Activated T-cell treated with anti-CD3 and anti-CD28 coated beads, Interleukin-2, amount 50 U/mL, for 48 hours (primary cell): ENCODE results near the gene ARR3.
A peak's percentile ranks its signal among the peaks of the same experiment; 100 is the strongest.
"Not testable (repeated sequence)": the region's sequence is repeated elsewhere in the genome, so short reads cannot be mapped to it uniquely, and the experiment has no call there.

Source experiments
- DNase-seq, 2 experiments: peaks; one replicate each; pipeline ENCODE4 v3.0.0-alpha.2; 2020

Gene ARR3

DNA sequence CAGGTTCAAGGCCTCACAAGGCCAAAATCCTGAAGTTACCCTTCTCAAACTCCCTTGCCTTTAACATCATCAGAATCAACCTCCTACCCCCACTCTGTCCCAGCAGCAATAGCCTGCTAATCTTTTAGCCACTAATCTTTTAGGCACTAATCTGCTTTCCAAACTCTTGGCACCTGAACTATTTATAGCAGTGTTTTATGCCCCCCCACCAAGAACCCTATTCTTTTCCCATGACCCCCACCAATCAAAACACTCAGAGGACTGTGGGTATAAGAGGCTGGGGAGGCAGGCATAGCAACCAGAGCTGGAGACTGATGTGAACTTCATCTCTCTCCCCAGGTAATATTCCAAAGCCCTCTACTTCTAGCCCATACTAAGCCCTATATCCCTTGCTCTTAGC, at the start of gene ARR3:
TSS of gene ARR3 (plus strand) at position 301 of the 400 bp plus-strand sequence. CDS start 1,052 bp downstream, outside the sequence.
- no peak for DNase-seq

DNA sequence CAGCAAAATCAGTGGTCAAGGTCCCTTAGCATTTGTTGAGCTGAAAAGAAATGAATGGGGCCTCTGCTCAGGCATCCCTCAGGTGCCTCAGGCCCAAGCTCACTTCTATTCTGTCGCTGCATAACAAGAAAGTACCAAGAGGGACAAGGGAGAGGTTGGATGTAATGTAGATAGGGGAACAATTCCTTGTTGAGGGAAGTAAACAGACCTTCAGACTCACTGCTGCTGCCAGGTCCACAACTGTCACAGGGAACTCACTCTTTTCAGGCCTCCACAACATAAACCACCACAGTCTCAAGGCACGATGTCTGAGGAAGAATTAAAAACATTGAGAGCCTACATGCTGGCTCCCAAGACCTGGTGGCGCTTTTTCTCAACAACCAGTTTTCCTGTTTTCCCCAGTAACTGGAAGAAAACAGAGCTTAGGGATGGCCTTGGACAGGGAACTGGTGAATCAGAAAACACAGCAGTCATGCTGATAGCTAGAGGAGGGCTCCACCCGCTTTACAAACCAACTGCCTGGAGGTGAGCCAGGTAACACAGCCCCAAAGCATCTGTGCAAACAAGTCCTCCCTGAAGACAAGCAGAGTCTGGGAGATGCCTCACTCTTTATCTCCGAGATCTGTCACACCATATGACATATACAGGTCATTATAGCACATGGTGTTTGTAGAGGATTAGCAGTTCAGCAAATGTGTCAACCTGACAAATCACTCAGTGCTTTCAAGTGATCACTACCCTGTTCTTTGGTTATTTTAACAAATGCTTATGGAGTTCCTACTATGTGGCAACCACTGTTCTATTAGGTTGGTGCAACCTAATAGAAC, 48.0 kb upstream of the ARR3 start:
- no peak for DNase-seq

GRCh38 chrX:70226048-70226447, 42.1 kb upstream of the ARR3 start:
- no peak for DNase-seq

- DNase-seq, result no peak
Observed at GRCh38 chrX:70226687-70227086, 41.4 kb upstream of the ARR3 start.

DNA sequence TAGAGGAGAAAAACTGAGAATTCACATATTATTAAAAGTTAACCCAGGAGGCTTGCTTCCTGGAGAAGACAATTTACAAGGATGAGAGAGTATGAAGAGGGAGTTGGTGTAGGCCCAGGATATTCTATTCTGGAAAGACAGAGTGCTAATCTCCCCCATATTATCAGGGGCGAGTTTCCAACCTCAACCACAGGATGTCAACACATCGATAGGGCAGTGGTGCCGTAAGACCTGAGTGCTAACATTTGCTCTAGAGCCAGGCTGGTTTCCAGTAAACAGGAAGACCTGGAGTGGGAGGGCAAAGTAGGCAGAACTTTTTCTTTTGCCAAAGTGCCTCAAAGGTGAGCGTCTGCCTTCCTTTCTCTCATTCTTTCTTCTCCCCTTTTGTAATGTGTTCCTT, 36.5 kb upstream of the ARR3 start:
- DNase-seq, result no peak

- DNase-seq, result no peak
Observed at GRCh38 chrX:70234355-70234754, 33.8 kb upstream of the ARR3 start, which contains the start of gene AWAT1. TSS of gene AWAT1 (plus strand) at chrX:70234655. CDS start at chrX:70234696, 41 bp downstream.

- DNase-seq, result no peak
Observed at GRCh38 chrX:70240751-70241150, 27.4 kb upstream of the ARR3 start.

DNA sequence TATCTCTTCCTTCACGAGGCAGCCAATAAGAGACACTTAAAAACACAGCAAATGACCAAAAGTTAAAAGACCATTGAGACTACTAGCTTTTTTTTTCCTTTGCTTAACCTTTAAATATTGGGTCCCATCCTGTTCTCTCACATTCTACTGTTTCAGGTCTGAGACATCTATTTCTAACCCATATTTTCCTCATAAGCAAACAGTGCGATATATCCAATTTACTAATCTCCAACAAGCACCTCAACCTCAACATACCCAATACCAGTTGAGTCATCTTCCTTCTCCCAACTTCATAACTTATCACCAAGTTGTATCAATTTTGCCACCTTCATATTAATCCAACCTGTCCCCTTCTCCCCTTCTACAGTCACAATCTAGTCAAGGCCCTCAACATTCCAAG, 26.6 kb upstream of the ARR3 start:
- DNase-seq, result no peak

DNA sequence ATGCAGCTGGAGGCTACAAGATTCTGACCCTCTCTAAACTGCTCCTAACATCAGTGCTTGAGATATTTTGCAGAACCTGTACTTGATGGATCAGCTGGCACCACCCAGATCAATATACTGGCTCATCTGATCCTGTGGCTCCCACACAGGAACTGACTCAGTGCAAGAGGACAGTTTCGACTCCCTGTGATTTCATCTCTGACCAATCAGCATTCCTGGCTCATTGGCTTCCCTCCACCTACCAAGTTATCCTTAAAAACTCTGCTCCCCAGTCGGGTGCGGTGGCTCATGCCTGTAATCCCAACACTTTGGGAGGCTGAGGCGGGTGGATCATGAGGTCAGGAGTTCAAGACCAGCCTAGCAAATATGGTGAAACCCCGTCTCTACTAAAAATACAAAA, 24.5 kb upstream of the ARR3 start:
- DNase-seq, result not testable (repeated sequence)

- DNase-seq, result no peak
Observed at GRCh38 chrX:70244881-70245280, 23.3 kb upstream of the ARR3 start.

DNA sequence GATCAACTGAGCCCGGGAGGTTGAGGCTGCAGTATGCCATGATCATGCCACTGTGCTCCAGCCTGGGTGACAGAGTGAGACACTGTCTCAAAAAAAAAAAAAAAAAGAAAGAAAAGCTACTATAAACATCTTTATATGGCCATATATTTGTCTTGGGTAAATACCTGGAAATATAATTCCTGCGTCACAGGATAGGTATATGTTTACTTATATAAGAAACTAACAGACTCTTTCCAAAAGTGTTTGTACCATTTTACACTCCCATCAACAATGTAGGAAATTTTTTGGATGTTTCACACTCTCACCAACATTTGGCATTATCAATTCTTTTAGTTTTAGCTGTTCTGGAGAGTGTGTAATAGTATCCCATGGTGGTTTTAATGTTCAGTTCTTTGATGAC, 20.9 kb upstream of the ARR3 start:
- DNase-seq, result no peak

GRCh38 chrX:70252491-70252890, 15.6 kb upstream of the ARR3 start:
- no peak for DNase-seq

DNA sequence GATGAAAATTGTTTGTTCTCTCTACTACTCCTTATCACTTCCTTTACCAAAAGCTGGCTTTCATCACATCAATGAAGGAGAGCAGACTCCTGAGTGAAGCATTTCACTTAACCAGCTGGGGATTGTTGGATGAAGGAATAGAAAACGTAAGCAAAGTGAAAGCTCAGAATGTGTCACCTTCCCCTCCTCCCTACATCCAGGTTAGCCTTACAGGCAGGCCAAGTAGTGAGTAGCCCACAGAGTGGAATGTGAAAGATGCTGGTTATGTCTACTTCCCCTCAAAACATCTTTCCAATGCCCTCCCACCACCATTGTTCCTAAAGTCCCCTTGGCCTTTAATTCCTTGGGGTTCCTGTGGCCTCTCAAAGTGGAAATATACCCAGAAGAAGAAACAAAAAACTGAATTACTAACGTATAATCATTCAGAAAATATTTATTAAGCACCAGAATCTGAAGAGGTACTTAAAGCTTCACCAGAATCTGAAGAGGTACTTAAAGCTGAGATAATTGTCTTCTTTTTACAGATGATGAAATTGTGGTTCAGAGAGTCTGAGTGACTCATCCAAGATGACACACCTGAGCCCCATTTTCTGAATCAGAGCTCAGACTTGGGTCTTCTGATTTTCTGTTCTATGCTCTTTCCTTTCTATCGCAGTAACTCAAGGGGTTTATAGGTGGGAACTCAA, 14.6 kb upstream of the ARR3 start:
- DNase-seq, result no peak

DNA sequence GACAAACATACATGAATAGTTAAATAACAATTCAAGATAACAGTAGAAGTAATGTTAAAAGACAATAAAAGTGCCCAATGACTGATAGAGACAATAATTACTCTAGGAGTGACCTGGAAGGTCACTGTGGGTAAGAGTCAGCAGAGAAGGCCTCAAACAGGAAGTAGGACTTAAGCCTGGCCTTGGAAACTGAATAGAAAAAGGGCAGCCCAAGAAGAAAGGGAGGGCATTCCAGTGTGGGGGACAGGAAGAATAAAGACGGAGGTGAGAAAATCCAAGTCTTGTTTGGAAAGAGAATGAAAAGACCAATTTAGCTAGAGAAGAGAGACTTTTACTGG, 14.1 kb upstream of the ARR3 start:
- DNase-seq, result no peak

GRCh38 chrX:70254909-70255308, 13.2 kb upstream of the ARR3 start:
- no peak for DNase-seq

- no peak for DNase-seq
Observed at GRCh38 chrX:70255452-70255851, 12.7 kb upstream of the ARR3 start.

DNA sequence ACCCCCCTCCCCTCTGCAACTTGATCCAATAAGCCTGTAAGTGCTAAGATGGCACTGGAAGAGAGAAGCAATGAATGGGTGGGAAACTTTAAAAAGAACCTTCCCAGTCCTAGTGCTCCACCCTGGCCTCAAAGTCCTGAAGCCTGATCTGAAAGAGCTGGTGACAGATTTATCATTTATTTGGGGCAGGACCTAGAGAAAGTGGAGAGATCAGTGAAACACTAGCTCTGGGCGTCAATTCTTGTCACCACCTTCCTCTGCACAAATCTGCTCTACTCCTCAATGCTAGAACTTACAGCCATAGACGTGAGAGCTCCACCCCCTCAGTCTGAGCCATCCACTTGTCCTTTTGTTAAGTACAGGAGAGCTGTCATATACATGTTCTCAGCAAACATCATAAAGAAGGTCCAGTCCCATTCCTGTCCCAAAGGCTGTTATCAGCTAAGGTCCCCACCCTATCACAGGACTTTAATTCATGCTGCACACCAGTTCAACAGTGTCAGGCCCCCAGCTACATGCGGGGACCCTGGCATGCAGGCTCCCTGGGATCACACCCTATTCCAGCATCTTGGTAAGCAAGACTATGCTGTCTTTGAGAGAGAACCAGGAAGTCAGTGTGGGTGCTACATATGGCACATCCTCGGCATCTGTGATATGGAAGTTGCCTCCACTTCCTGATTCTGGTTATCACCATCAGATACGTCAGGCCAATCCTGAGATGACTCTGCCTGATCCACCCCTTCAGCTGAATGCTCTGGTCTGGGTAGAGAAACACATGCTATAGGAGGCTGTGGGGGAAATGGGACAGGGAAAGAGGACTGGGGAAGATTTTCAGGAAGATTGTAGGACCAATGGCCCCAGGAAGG, 10.5 kb upstream of the ARR3 start:
- no peak for DNase-seq

- no peak for DNase-seq
Observed at GRCh38 chrX:70260104-70260503, 8.0 kb upstream of the ARR3 start, which contains the start of gene P2RY4. TSS of gene P2RY4 (minus strand) at chrX:70260204. CDS start at chrX:70259624, 580 bp downstream.

GRCh38 chrX:70262952-70263567, 5.1 kb upstream of the ARR3 start:
- peak; percentile 55 to 70 for DNase-seq

DNA sequence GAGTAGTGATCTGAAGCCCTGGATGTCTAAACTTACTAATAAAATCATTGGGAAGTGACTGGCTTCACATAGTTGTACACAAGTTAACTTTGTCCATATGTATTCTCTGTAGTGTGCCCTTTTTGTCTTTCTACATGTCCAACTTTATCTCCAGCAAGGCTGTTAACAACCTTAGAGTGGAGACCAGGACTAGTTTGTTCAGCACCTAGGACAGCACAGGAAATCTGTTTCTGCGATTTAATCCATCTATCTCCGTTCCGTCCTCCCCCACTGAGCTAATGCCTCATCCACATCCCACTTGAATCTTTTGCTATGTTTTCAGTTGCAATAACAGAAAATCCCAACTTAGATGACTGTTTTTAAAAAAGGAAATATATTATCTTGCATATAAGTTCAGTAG, 3.4 kb upstream of the ARR3 start:
- DNase-seq, result no peak

DNA sequence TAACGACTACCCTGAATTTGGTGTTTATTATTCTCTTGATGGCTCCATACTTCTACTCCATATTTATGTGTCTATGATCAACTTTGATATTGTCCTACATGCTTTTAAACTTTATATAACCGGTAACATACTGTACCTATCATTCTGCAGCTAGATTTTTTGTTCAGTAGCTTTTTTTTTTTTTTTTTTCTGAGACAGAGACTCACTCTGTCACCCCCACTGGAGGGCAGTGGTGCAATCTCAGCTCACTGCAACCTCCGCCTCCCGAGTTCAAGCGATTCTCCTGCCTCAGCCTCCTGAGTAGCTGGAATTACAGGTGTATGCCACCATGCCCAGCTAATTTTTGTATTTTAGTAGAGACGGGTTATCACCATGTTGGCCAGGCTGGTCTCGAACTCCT, 5.9 kb downstream of the ARR3 start:
- DNase-seq, result not testable (repeated sequence)

- no peak for DNase-seq
Observed at GRCh38 chrX:70279081-70279480, 10.9 kb downstream of the ARR3 start.

DNA sequence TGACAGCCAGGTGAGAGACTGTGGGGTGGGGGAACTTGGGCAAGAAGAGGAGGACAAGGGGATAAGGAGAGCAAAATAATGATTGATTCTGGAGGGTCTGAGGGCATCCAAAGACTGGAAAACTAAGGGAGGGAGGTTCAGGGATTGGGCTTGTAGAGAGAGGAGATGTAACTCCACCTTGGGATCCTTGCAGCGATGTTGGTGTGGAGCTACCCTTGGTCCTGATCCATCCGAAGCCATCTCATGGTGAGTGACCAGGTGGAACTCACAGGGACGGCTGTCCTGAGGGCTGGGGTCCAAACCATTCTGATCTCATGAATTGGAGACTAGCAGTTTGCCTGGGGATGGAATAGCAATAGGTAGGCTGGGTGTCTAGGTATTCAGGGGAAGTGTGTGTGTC, 12.4 kb downstream of the ARR3 start:
- no peak for DNase-seq
